PC-9 (cell line): ENCODE results near the gene CLDN11. TPM values are rescaled to one million over a fixed set of nuclear protein-coding genes. Genes with fewer than 3 reads are reported as not detected.

Experiments
- BruUV-seq: library from RNA; stranded (reverse); fragments of 400-500 nt; replicated peaks from 2 replicates; lab custom pipeline; 2021; lab: Mats Ljungman, UMichigan
- CTCF ChIA-PET: fragments of 300-600 bp; sonication (Branson Sonifier 250); formaldehyde crosslinking; loops from one replicate; lab custom pipeline; 2022; ENCODE audit warnings: antibody characterized with exemption; lab: Charles Lee
- POLR2A ChIA-PET: fragments of 300-600 bp; sonication (Branson Sonifier 250); formaldehyde crosslinking; loops from one replicate; lab custom pipeline; 2022; ENCODE audit warnings: antibody characterized with exemption; ENCODE audit not compliant: unreplicated experiment; lab: Charles Lee
- DNase-seq, 2 experiments: peaks; one replicate each; pipeline versions ENCODE4 v3.0.0 to v3.0.0-alpha.2; 2015 to 2022; ENCODE audit warnings: mixed read lengths in 1 of 2
- H2AFZ ChIP-seq: fragments of 200-600 bp; sonication (generic); 2 replicates; pipeline ENCODE4 v1.8.1; 2017; ENCODE audit warnings: antibody characterized with exemption
- H3F3A ChIP-seq: fragments of 200-600 bp; sonication (generic); 2 replicates; pipeline ENCODE4 v1.8.1; 2017; ENCODE audit warnings: antibody characterized with exemption, mild to moderate bottlenecking, low read depth; ENCODE audit not compliant: insufficient read depth
- H3K27ac ChIP-seq: fragments of 200-600 bp; sonication (generic); 2 replicates; pipeline ENCODE4 v1.6.1; 2016; ENCODE audit warnings: mixed run types
- H3K27me3 ChIP-seq: fragments of 200-600 bp; sonication (generic); 2 replicates; pipeline ENCODE4 v1.6.1; 2016; ENCODE audit warnings: low read depth, mixed run types; ENCODE audit not compliant: insufficient read depth
- H3K36me3 ChIP-seq: fragments of 200-600 bp; sonication (generic); 2 replicates; pipeline ENCODE4 v1.6.1; 2016; ENCODE audit warnings: low read depth, mixed run types
- H3K4me1 ChIP-seq: fragments of 200-600 bp; sonication (generic); replicated peaks from 2 replicates; pipeline ENCODE4 v1.6.1; 2016; ENCODE audit warnings: mixed run types; ENCODE audit not compliant: insufficient read depth
- H3K4me2 ChIP-seq: fragments of 200-600 bp; sonication (generic); 2 replicates; pipeline ENCODE4 v1.6.1; 2017; ENCODE audit warnings: mixed run types
- H3K4me3 ChIP-seq: fragments of 200-600 bp; sonication (generic); 2 replicates; pipeline ENCODE4 v1.6.1; 2016; ENCODE audit warnings: mixed run types
- H3K79me2 ChIP-seq: fragments of 200-600 bp; sonication (generic); 2 replicates; pipeline ENCODE4 v1.6.1; 2017; ENCODE audit warnings: low read depth, mixed run types
- H3K9me2 ChIP-seq: fragments of 200-600 bp; sonication (generic); 2 replicates; pipeline ENCODE4 v1.8.1; 2017; ENCODE audit warnings: mild to moderate bottlenecking; ENCODE audit not compliant: insufficient read depth
- H3K9me3 ChIP-seq: fragments of 200-600 bp; sonication (generic); 2 replicates; pipeline ENCODE4 v1.8.1; 2016; ENCODE audit warnings: low read depth; ENCODE audit not compliant: insufficient read depth
- H4K20me1 ChIP-seq: fragments of 200-600 bp; sonication (generic); 2 replicates; pipeline ENCODE4 v1.8.1; 2017; ENCODE audit not compliant: insufficient read depth
- CTCF ChIP-seq: fragments of 200-600 bp; sonication (generic); conservative IDR thresholded peaks from 2 replicates; pipeline ENCODE4 v1.6.1; 2017; ENCODE audit warnings: mixed run types, antibody characterized with exemption, mild to moderate bottlenecking, moderate library complexity
- EZH2 ChIP-seq: fragments of 200-600 bp; sonication (generic); IDR thresholded peaks from 2 replicates; pipeline ENCODE4 v1.8.0; 2017; ENCODE audit warnings: antibody characterized with exemption, low read depth
- intact Hi-C: fragments of 100-400 bp; cut with micrococcal nuclease; formaldehyde crosslinking; loops from one replicate; pipeline ENCODE4 v1.10.0; 2022; ENCODE audit not compliant: unreplicated experiment
- total RNA-seq: library from RNA; stranded (reverse); gene quantifications from 2 replicates; pipeline ENCODE4 v1.2.3, GENCODE V29; 2021

Gene CLDN11
- total RNA-seq, 1 experiment from 2014 or later, result 1.4 TPM

DNA sequence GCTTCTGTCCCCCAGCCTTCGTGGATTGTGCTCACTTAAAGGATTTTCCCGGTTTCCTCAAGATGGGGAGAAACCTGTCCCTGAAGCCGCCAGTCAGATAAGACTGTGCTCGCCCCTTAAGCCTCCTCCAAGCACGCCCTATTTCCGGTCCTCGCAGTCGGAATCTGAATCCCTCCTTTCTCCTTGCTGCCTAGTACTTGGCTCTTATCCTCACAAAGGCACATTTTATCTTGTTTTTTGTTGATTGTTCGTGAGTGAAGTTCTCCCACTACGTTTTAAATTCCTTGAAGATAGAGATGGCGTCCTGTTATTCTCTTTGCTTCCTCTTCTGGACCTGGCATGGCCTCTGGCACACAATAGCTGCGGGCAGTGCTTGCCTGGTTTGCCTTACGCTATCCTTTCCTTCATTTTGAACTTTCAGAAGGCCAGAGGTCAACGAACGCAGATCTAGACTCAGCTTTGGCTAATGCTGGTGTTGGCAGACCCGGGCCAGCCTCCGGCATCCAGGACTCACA is 1.7 kb downstream of the CLDN11 start:
- H3K79me2 ChIP-seq, result no peaks in the 10 kb centered on the region
- no peaks in the 10 kb centered on the region for H3K9me2 ChIP-seq
- no peak for DNase-seq
- TF ChIP-seq EZH2 (no peak), CTCF (no peak)
- ChIA-PET CTCF (no interaction called here), POLR2A (no interaction called here)
- no peak overlapping the region for H3K4me3 ChIP-seq
- no TSS peak for BruUV-seq
- H3K36me3 ChIP-seq, result no peaks in the 10 kb centered on the region
- no peak overlapping the region for H2AFZ ChIP-seq
- no peaks in the 10 kb centered on the region for H3K27me3 ChIP-seq
- no peaks in the 10 kb centered on the region for H3K9me3 ChIP-seq
- no peak overlapping the region for H3K27ac ChIP-seq
- no peaks in the 10 kb centered on the region for H3K4me1 ChIP-seq
- intact Hi-C loops, result no loop called here
- no peaks in the 10 kb centered on the region for H3F3A ChIP-seq
- H4K20me1 ChIP-seq, result no peaks in the 10 kb centered on the region
- H3K4me2 ChIP-seq, result no peak overlapping the region

- Histone ChIP-seq H3K4me2 (no peak overlapping the region), H3K79me2 (no peaks in the 10 kb centered on the region)
- no TSS peak for BruUV-seq
Measured at GRCh38 chr3:170421111-170421641, 2.5 kb downstream of the CLDN11 start.

DNA sequence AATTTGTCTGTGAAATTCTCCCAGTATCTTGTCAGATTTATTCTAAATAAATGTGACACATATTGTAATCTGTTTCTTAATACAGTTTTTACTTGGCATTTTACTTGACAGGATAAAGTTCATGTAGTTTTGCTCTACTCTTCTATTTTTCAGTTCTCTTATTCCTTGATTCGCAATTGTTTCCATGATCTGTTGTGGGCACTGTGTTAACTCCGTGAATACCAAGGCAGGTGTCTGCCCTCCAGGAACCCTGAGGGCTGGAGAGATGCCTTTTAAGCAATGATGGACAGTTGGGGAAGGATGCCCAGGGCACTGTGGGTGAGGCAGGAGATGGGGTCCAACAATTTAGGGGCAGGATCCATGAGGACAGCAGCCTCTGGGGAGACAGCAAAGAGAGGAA is 3.1 kb downstream of the CLDN11 start:
- Histone ChIP-seq H3F3A (no peaks in the 10 kb centered on the region), H3K4me1 (no peaks in the 10 kb centered on the region), H3K79me2 (no peaks in the 10 kb centered on the region), H3K27me3 (no peaks in the 10 kb centered on the region), H3K9me3 (no peaks in the 10 kb centered on the region), H3K27ac (no peak overlapping the region), H3K4me2 (no peak overlapping the region), H3K36me3 (no peaks in the 10 kb centered on the region), H4K20me1 (no peaks in the 10 kb centered on the region), H3K4me3 (no peak overlapping the region), H2AFZ (no peak overlapping the region), H3K9me2 (no peaks in the 10 kb centered on the region)
- no TSS peak for BruUV-seq
- intact Hi-C loops, result no loop called here
- CTCF ChIA-PET, result no interaction called here
- TF ChIP-seq EZH2 (no peak), CTCF (no peak)
- DNase-seq, result no peak
- POLR2A ChIA-PET, result no interaction called here

More at GRCh38 chr3:170421111-170421641, 2.5 kb downstream of the CLDN11 start:
- ChIA-PET POLR2A (no interaction called here), CTCF (no interaction called here)
- Histone ChIP-seq H3K4me1 (no peaks in the 10 kb centered on the region), H3F3A (no peaks in the 10 kb centered on the region), H3K4me3 (no peak overlapping the region), H2AFZ (no peak overlapping the region), H3K9me2 (no peaks in the 10 kb centered on the region), H3K27me3 (no peaks in the 10 kb centered on the region), H3K27ac (no peak overlapping the region), H3K9me3 (no peaks in the 10 kb centered on the region), H3K36me3 (no peaks in the 10 kb centered on the region), H4K20me1 (no peaks in the 10 kb centered on the region)
- intact Hi-C loops, result no loop called here
- DNase-seq, result no peak
- TF ChIP-seq CTCF, result no peak
